NK-92 (cell line): ENCODE results near the gene KIFC1.
"Not testable (repeated sequence)": the region's sequence is repeated elsewhere in the genome, so short reads cannot be mapped to it uniquely, and the experiment has no call there.

Source experiments
- DNase-seq: peaks from one replicate; lab custom pipeline; 2025; ENCODE audit not compliant: unreplicated experiment; lab: John Stamatoyannopoulos, UW

KIFC1 gene

DNA sequence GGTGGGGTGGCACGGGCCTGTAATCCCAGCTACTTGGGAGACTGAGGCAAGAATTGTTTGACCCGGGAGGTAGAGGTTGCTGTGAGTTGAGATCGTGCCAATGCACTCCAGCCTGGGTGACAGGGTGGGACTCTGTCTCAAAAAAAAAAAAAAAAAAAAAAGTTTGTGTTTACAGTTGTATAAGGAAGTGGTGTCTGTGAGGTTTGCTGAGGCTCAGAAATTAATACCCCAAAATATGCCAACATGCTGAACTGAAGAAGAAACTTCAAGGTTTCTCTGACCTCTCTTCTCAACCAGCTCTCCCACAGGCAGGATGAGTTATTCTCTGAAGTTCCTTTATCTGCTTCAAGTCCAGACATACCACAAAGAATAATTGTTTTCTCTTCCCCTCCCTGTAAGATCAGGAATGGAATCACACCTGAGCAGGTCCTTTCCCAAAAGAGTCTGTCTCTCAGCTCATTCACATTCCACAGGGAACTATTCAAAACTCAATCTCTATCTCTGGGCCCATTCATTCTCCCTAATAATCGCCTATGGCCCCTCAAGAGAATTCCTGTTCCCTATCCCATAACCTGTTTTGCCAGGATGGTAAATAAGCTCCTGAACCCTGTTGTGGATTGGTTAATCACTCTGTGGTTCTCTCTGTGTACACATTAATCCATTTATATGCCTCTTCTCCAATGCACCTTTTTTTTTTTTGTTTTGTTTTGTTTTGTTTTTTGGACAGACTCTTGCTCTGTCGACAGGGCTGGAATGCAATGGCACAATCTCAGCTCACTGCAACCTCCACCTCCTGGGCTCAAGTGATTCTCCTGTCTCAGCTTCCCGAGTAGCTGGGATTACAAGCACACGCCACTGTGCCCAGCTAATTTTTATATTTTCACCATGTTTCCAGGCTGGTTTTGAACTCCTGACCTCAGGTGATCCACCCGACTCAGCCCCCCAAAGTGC, 17.4 kb upstream of the KIFC1 start:
- DNase-seq = no peak

GRCh38 chr6:33375143-33375671, 16.4 kb upstream of the KIFC1 start:
- DNase-seq = no peak

DNA sequence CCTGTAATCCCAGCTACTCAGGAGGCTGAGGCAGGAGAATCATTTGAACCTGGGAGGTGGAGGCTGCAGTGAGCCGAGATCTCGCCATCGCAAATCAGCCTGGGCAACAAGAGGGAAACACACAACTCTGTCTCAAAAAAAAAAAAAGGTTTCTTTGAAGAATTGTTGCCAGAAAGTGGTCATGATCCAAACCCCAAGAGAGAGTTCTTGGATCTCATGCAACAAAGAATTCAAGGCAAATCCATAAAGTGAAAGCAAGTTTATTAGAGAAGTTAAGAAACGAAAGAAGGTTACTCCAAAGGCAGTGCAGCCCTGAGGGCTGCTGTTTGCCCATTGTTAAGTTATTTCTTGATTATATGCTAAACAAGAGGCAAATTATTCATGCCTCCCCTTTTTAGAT, 14.5 kb upstream of the KIFC1 start:
- DNase-seq = no peak

- DNase-seq = not testable (repeated sequence)
These were observed 12.4 kb upstream of the KIFC1 start for GRCh38 chr6:33379184-33379583.

GRCh38 chr6:33380272-33380981, 11.2 kb upstream of the KIFC1 start:
- no peak for DNase-seq

GRCh38 chr6:33383427-33384185, 8.0 kb upstream of the KIFC1 start:
- no peak for DNase-seq

DNA sequence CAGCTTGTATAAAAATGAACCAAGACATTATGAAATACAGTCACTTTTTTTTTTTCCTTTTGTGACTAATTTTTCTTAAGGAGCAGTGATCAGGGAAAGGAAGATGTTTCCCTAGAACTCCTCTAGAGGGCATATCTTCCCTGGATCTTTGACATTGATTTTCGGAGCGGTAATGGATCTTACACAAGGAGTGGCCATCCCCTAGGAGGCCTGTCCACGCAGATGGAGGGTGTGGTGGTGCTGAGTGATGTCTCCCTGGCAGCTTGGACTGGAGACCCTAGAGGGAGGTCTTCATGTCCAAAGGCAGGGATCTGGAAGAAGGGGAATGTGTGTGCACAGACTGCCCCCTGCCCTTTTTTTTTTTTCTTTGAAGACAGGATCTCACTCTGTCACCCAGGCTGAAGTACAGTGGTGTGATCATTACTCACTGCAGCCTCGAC, 7.0 kb upstream of the KIFC1 start:
- no peak for DNase-seq

GRCh38 chr6:33390173-33390572, 1.4 kb upstream of the KIFC1 start:
- no peak for DNase-seq

DNA sequence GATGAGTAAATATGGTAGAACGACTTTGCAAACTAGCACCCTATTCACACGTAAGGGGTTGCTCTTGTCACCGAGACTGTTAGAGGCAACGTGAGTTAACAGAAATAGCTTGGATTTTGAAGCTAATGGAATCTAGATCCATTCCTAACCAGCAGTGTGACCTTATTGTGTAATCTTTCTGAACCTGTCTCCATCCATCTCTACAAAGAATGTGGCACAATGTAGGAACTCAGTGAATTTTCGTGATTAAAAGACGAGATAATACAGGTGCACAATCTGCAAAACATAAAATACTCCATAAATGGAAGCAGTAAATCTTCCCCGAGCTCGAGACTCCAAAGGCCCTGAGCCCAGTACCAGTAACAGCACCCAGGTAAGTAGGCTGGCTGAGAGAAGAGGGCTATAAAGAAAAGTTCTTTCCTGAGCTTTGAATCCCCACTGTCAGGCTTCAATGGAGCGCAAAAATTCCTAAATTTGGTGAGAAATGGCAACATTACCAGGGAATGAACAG, 801 bp upstream of the KIFC1 start:
- no peak for DNase-seq

GRCh38 chr6:33391922-33392594, 435 bp downstream of the KIFC1 start:
- no peak for DNase-seq

DNA sequence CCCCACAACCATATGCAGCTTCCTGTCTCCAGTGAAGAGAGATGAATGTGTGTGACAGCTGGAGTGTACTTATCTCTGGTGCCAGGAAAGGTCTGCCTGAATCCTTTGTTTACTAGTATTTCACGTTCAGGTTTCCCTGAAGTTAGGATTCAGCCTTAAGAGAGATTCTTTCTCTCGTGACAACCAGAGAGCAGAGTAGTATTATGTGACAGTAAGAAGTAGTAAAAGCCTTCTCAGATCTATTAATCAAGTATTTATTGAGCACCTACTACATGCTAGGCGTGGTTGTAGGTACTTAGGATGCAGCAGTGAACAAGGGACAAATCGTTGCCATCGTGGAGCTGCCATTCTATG, 949 bp downstream of the KIFC1 start:
- no peak for DNase-seq

- no peak for DNase-seq
These were observed 1.4 kb downstream of the KIFC1 start for GRCh38 chr6:33392979-33393378.

DNA sequence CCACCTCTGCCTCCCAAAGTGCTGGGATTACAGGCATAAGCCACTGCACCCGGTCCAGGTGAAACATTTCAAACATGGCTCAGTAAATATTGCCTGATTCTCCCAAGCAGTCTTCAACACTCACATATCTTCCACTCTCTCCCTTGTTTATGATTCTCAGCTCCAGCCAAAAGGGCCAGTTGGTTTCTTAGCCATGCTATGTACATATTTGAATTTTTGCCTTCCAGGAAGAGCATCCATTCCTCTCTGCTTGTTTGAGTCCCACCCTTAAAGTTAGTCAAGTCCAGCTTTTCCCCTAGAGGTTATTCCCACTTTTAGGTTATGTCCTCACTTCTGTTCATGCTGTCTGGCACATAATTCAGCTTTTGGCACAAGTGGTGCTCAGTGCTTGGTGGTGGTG, 5.9 kb downstream of the KIFC1 start:
- no peak for DNase-seq

GRCh38 chr6:33398601-33399000, 7.0 kb downstream of the KIFC1 start:
- not testable (repeated sequence) for DNase-seq

DNA sequence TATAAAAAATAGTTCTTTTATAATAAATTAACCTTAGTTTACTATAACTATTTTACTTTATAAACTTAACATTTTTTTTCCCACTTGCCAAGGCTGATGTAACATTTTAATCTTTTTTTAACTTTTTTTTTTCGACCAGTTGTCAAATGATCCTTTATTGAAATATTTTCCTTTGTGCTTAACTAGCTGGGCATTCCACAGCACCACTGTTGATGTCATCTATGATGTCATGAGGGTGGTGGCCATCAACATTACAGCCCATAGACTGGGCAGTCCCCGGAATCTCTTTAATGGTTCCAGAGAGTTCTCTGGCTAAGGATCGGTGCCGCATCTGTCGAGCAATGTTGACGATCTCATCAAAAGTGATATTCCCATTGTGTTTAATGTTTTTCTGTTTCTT, 8.3 kb downstream of the KIFC1 start:
- not testable (repeated sequence) for DNase-seq

DNA sequence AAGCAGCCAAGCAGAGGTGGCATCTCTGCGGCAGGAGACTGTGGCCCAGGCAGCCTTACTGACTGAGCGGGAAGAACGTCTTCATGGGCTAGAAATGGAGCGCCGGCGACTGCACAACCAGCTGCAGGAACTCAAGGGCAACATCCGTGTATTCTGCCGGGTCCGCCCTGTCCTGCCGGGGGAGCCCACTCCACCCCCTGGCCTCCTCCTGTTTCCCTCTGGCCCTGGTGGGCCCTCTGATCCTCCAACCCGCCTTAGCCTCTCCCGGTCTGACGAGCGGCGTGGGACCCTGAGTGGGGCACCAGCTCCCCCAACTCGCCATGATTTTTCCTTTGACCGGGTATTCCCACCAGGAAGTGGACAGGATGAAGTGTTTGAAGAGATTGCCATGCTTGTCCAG, 13.3 kb downstream of the KIFC1 start:
- no peak for DNase-seq

DNA sequence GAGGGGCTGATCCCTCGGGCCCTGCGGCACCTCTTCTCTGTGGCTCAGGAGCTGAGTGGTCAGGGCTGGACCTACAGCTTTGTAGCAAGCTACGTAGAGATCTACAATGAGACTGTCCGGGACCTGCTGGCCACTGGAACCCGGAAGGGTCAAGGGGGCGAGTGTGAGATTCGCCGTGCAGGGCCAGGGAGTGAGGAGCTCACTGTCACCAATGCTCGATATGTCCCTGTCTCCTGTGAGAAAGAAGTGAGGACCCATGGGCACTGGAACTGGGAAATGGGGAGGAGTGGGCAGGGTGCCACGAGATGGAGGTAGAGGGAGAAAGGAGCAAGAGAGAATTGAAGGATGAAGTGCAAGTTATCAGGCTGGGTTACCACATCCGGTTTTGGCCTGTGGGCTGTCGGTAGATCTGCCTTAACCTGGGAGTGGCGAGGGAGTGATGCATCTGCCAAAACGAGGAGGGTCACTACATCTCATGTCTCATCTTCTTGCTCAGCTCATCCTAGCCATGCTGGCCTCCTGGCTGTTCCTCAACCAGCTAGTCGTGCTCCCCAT, 13.8 kb downstream of the KIFC1 start:
- DNase-seq = no peak

DNA sequence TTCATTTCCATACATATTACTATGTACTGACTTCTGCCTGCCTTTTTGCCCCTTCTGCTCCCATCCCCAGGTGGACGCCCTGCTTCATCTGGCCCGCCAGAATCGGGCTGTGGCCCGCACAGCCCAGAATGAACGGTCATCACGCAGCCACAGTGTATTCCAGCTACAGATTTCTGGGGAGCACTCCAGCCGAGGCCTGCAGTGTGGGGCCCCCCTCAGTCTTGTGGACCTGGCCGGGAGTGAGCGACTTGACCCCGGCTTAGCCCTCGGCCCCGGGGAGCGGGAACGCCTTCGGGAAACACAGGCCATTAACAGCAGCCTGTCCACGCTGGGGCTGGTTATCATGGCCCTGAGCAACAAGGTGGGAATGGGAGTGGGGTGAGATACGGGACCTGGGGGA, 14.5 kb downstream of the KIFC1 start:
- no peak for DNase-seq

DNA sequence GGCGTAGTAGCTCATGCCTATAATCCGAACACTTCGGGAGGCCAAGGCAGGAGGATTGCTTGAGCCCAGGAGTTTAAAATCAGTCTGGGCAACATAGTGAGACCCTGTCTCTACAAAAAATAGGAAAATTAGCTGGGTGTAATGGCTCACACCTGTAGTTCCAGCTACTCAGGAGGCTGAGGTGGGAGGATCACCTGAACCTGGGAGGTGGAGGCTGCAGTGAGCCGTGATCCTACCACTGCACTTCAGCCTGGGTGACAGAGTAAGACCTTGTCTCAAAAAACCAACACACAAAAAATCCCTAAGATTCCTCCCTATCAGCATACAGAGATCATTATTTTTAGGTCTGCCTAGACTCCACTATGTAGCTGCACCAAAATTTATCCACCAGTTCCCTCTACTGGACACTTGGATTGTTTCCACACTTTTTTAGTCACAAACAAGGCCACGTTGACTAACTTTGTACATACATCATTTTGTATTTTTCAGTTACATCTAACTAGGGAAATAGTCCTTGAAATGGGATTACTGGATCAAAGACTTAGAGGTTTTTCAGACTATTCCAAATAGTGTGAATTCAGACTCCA, 15.6 kb downstream of the KIFC1 start:
- DNase-seq = no peak
